GM12892 (cell line): ENCODE results near the gene FMN2.

Experiments used
- POLR2A ChIP-seq: IDR thresholded peaks from 2 replicates; pipeline ENCODE4 v1.6.1; 2011; ENCODE audit warnings: low read depth, low read length, control low read depth
- TAF1 ChIP-seq: IDR thresholded peaks from 2 replicates; pipeline ENCODE4 v1.6.1; 2011; ENCODE audit warnings: low read depth, mild to moderate bottlenecking, control low read depth, low read length, borderline replicate concordance

DNA sequence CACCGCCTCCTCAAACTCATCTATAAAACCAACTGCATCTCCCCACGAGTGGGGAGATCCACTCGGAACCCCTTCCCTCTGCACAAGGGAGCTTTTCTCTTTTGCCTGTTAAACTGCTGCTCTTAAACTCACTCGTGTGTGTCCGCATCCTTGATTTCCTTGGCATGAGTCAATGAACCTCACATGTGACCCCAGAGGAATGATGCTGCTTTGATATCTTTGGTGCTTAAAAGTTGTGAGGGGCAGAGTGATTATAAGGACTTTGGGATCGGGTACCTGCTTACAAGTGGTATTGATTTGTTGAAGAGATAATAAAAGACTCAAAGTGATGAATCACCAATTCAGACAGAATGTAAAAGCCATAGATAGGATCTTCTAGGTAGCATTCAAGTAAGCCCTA is 394.9 kb downstream of the FMN2 start:
- no peak for TF ChIP-seq TAF1
- TF ChIP-seq POLR2A = no peak
